HL-60 (cell line): ENCODE data around the gene OR10AD1.

Experiments
- TF ChIP-seq, protein P1 (sequence below): IDR thresholded peaks from 2 replicates; pipeline ENCODE4 v1.6.1; 2012; ENCODE audit warnings: low read depth; ENCODE audit not compliant: insufficient replicate concordance
- TF ChIP-seq, protein P2 (sequence below): IDR thresholded peaks from one replicate; pipeline ENCODE4 v1.5.1; 2011; ENCODE audit warnings: low read length, control low read depth, inconsistent platforms; ENCODE audit not compliant: insufficient read depth

DNA sequence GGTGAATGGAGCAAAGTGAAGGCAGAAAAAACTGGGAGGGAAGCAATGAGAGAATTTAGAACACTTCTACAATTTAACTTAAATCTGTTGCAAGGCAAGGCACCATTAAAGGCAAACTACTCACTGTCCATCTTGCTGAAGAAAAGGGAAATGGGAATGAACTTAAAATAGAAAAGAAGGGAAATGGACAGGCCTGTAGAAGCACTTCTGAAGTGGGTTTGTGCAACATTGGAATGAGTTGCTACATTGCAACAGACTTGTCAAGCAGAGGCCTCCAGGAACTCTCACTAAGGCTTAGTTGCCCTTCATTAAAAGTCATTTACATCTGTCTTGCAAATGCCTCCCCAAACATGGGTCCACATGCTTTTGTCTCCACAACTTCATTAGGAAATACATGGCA is 13.7 kb upstream of the OR10AD1 start:
- TF ChIP-seq, protein P1, sequence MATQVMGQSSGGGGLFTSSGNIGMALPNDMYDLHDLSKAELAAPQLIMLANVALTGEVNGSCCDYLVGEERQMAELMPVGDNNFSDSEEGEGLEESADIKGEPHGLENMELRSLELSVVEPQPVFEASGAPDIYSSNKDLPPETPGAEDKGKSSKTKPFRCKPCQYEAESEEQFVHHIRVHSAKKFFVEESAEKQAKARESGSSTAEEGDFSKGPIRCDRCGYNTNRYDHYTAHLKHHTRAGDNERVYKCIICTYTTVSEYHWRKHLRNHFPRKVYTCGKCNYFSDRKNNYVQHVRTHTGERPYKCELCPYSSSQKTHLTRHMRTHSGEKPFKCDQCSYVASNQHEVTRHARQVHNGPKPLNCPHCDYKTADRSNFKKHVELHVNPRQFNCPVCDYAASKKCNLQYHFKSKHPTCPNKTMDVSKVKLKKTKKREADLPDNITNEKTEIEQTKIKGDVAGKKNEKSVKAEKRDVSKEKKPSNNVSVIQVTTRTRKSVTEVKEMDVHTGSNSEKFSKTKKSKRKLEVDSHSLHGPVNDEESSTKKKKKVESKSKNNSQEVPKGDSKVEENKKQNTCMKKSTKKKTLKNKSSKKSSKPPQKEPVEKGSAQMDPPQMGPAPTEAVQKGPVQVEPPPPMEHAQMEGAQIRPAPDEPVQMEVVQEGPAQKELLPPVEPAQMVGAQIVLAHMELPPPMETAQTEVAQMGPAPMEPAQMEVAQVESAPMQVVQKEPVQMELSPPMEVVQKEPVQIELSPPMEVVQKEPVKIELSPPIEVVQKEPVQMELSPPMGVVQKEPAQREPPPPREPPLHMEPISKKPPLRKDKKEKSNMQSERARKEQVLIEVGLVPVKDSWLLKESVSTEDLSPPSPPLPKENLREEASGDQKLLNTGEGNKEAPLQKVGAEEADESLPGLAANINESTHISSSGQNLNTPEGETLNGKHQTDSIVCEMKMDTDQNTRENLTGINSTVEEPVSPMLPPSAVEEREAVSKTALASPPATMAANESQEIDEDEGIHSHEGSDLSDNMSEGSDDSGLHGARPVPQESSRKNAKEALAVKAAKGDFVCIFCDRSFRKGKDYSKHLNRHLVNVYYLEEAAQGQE = no peak
- TF ChIP-seq, protein P2, sequence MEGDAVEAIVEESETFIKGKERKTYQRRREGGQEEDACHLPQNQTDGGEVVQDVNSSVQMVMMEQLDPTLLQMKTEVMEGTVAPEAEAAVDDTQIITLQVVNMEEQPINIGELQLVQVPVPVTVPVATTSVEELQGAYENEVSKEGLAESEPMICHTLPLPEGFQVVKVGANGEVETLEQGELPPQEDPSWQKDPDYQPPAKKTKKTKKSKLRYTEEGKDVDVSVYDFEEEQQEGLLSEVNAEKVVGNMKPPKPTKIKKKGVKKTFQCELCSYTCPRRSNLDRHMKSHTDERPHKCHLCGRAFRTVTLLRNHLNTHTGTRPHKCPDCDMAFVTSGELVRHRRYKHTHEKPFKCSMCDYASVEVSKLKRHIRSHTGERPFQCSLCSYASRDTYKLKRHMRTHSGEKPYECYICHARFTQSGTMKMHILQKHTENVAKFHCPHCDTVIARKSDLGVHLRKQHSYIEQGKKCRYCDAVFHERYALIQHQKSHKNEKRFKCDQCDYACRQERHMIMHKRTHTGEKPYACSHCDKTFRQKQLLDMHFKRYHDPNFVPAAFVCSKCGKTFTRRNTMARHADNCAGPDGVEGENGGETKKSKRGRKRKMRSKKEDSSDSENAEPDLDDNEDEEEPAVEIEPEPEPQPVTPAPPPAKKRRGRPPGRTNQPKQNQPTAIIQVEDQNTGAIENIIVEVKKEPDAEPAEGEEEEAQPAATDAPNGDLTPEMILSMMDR = no peak
